Fibroblast of peridontal ligament (primary cell): ENCODE data around the gene MIDN.

Experiments
- DNase-seq: peaks from one replicate; pipeline ENCODE4 v3.0.0-alpha.2; 2010; ENCODE audit errors: extremely low read depth

MIDN gene

DNA sequence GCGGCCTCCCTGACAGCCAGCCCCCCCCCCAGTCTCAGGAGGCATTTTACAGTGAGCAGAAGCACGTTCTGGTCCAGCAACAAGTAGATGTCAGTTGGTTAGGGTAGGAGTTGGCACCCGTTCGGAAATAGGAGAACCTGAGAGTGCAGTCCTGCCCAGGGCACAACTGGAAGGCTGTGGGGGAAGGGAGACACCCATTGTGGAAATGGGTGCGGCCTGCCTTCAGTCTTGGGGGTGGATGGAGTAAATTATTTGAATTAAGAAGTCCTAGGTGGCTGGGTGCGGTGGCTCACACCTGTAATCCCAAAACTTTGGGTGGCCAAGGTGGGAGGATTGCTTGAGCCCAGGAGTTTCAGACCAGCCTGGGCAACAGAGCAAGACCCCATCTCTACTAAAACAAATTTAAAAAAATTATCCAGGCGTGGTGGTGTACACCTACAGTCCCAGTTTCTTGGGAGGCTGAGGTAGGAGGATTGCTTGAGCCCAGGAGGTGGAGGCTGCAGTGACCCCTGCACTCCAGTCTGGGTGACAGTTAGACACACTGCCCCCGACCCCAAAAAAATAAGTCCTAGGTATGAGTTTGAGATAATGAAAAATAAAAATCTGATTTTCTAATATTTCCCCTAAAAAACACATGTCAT, 21.9 kb downstream of the MIDN start:
- DNase-seq, result no peak

DNA sequence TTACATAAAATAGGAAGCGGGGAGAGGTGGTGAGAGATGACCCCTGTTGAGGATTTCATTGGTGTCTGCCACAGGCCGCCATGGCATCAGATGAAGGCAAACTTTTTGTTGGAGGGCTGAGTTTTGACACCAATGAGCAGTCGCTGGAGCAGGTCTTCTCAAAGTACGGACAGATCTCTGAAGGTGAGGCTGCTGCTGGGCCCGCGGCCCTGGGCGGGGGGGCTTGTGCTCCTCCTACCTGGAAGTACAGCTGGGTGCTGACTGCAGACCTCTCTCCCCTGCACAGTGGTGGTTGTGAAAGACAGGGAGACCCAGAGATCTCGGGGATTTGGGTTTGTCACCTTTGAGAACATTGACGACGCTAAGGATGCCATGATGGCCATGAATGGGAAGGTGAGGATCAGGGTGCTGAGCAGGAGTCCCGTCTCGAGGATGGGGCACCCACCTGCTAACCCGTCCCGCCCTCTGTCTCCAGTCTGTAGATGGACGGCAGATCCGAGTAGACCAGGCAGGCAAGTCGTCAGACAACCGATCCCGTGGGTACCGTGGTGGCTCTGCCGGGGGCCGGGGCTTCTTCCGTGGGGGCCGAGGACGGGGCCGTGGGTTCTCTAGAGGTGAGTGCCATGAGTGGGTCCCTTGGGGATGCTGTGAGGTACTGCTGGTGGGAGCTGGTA, 22.6 kb downstream of the MIDN start:
- DNase-seq, result no peak

DNA sequence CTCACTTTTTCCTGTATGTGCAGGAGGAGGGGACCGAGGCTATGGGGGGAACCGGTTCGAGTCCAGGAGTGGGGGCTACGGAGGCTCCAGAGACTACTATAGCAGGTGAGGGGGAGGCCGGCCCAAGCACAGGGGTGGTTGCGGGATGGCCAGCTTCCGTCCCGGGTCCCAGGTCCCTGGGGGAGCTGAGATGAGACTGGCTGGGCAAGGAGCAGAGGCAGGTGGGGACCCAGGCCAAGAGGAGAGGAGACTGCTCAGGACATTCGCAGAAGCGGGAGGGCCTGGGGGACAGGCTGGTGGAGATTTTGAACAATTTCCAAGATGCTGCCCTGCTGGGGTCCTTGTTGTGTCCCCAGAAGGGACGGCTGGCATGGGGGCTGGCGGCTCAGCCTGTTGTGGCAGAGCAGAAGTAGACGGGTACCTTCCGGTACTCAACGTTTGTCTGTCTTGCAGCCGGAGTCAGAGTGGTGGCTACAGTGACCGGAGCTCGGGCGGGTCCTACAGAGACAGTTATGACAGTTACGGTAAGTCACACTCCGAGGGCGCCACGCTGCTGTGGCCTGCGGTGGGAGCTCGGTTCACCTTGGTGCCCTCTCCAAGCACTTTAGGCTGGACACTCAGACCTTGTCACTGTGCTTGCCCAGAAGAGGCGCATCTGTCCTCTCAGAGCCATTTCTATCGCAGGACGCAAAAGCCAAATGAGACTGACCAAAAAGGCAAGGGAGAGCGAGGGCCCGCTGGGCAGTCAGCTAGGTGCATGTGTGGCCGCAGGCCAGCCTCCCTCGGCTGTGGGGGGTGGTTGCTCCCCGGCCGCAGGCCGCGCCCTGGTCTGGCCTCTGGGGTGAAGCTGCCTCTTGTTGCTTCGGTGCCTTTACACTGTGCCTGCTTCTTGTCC, 23.4 kb downstream of the MIDN start:
- DNase-seq, result no peak

DNA sequence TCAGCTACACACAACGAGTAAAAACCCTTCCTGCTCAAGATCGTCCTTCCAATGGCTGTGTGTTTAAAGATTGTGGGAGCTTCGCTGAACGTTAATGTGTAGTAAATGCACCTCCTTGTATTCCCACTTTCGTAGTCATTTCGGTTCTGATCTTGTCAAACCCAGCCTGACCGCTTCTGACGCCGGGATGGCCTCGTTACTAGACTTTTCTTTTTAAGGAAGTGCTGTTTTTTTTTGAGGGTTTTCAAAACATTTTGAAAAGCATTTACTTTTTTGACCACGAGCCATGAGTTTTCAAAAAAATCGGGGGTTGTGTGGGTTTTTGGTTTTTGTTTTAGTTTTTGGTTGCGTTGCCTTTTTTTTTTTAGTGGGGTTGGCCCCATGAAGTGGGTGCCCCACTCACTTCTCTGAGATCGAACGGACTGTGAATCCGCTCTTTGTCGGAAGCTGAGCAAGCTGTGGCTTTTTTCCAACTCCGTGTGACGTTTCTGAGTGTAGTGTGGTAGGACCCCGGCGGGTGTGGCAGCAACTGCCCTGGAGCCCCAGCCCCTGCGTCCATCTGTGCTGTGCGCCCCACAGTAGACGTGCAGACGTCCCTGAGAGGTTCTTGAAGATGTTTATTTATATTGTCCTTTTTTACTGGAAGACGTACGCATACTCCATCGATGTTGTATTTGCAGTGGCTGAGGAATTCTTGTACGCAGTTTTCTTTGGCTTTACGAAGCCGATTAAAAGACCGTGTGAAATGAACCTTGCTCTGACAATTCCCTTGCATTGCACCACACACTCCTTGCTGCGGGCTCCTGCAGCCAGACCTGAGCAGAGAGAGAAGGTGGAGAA, 24.3 kb downstream of the MIDN start:
- DNase-seq, result no peak

DNA sequence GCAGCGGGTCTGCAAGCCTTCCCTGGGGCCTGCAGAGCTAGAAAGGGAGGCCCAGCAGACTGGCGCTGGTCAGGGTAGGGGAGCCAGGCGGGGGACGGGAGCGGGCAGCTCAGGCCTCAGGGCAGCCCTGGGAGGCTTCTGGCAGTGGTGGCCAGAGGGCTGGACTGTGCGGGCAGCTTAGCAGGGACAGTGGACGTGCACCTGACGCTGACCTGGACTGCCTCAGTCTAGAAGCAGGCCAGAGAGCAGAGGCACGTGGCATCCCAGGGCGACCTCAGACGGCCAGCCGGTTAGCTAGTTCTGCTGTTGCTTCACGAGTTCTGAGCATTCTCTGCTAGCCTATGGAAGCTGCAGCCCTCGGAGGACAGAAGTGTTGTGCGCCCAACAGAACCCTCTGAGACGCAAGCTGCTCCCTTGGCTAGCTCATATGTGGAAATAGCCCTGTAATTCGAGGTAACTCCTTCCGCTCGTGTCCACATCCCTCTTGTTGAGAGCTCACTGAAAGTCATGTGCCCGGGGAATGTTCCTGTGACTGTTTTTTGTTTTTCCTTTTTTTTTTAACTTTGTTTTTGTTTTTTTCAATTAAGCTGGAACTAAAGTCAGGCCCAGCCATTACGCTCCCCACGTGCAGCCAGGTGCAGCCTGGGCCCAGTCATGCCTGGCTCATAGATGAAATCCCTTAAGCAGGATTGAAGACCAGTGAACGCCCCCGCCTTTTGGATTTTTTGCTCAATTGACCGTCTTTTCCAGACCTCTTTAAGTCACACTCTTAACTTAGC, 25.1 kb downstream of the MIDN start:
- DNase-seq, result no peak

DNA sequence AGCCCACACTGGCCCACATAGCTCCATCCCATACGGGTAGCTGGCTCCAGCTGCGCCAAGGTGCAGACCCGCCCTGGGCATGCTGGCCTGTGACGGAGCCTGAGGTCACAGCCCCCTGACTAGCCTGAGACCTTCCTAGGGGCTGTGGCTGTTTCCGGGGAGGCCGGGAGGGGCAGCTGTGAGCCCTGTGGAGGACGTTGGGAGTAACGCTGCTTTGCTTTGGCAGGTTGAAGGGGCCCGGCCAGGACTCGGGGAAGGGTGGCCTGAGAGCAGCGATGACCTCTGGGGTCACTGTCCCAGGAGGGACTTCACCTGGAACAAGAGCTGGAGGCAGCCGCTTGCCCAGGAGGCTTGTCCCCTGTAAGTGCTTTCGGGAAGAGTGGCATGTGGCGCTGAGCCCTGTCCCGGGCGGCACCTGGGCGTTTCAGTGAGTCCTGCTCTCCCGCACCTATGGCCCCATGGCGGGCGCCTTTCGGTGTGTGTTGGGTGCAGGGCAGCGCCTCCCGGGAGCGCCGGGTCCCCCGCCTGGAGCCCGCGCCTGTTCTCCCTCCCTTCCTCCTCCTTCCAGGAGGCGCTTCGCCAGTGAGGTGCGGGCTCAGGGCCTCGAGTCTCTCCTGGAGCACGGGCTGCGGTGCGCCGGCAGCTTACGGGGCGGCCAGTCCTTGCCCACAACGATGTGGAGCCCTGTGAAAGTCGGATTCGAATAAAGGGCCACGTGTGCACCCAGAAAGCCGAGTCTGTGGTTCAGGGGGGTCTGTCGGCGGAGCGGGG, 25.9 kb downstream of the MIDN start:
- DNase-seq, result no peak

DNA sequence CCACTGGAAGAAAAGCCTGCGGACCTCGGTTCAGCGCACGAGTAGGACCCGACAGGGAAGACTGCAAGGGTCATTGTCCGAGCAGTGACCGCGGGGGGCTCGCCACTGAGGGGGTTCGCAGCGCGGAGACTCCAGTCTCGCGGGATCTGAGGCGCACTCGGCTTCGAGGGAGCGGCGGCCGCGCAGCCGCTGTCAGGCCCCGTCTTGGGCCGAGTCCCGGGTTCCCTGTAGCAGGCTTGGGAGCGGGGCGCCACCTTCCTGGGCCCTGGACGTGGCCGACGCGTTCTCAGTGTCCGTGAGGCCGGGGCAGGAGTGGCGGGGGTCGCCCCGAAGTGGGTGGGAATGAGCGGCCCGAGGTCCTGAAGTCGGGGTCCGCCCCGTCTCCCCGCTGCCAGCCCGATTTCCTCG, 26.5 kb downstream of the MIDN start:
- no peak for DNase-seq

DNA sequence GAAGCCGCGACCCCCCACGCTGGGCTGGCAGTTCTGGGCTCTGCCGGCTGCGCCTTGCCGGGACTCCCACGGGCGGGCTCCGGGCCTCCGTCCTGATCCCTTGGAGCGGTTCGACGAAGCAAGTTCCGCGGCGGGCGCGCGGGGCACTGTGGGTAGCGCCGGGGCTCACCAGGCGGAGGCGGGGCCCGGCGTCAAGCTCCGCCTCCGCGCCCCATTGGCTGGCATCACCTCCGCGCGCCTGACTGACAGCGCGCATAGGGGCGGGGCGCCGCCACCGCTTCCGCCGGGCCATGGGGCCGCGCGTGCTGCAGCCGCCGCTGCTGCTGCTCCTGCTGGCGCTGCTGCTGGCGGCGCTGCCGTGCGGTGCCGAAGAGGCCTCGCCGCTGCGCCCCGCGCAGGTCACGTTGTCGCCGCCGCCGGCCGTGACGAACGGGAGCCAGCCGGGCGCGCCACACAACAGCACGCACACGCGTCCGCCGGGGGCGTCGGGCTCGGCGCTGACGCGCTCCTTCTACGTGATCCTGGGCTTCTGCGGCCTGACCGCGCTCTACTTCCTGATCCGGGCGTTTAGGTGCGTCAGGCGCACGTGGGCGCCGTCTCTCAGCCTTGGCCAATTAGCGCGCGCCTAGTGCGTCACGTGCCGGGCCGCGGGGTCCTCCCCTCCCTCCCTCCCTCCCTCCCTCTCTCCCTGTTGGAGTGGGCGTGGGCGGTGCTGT, 27.0 kb downstream of the MIDN start, which contains the start of gene FAM174C:
Gene FAM174C (plus strand): TSS at position 271 of the 716 bp plus-strand sequence. CDS start 20 bp downstream, at position 291.
- peak; percentile 95 for DNase-seq

DNA sequence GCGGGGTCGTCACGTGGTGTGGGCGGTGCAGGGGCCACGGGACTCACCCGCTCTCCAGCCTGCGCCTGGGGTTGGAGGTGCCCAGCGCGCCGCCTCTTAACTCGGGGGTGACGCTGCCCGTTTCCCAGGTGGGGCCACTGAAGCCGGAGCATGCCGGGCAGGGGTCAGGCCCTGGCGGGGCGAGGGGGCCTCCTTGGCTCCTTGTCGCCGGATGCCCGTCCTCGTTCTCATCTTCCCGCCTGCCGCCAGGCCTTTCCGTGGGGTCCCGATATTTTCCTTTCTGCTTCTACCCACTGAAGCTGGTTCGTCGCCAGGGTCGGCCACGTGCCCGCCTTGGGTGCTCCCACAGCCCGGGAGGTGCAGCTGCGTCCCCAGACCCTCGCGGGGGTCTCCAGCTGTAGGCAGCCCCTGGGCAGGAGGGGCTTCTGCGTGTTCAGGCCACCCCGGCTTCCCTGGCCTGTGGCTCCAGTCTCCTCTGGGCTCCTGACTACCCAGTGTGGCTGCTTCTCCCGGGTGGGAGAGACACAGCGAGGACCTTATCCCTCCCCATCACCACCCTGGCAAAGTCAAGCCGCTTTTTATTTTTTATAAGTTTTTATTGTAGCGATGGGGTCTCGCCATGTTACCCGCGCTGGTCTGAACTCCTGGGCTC, 27.7 kb downstream of the MIDN start:
- DNase-seq, result no peak

DNA sequence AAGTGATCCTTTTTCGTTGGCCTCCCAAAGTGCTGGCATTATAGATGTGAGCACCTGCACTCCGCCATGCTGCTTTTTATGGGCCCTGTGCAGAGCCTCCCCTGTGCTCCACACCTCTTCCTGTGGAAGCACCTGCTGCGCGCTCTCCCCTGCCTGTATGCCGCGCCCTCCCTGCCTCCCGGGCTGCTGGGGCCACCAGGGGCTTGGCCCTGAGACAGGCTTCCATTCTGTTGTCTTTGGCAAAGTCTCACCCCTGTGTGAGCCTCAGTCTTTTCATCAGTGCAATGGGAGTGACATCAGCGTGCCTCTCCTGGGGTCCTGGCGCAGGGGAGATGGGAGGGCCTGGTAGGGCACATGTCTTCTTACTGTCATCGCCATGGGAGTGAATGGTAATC, 28.2 kb downstream of the MIDN start:
- DNase-seq, result no peak

DNA sequence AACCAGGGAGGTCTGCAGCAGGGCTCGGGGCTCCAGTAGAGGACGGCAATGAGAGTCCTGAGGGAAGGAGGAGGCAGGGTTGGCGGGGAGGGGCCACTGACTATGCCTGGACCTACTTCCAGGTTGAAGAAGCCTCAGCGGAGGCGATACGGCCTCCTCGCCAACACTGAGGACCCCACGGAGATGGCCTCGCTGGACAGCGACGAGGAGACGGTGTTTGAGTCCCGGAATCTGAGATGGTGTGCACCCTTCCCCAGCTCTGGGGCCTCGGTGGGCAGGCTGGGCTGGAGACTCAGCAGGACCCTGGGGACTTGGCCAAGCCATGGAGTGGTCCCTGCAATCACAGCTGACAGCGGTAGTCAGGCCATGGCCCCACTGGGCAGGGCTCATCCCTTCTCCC, 28.7 kb downstream of the MIDN start:
- DNase-seq, result no peak

DNA sequence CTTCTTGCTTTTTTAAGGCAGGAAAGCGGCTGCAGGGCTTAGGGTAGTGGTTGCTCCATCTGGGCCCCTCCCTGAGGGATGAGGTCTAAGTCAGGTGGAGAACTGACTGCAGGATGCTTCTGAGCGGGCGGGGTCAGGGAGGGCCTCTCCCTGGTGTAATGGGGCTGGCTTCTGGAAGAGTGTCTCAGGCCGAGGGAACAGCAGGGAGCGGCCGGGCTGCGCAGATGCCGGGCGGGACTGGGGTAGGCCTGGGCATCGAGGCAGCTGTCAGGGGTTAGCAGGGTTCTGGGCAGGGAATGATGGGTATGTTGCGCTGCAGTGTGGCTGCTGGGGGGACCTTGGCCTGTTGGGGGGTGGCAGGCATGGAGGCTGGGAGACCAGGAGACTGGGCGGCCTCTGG, 29.7 kb downstream of the MIDN start:
- no peak for DNase-seq

DNA sequence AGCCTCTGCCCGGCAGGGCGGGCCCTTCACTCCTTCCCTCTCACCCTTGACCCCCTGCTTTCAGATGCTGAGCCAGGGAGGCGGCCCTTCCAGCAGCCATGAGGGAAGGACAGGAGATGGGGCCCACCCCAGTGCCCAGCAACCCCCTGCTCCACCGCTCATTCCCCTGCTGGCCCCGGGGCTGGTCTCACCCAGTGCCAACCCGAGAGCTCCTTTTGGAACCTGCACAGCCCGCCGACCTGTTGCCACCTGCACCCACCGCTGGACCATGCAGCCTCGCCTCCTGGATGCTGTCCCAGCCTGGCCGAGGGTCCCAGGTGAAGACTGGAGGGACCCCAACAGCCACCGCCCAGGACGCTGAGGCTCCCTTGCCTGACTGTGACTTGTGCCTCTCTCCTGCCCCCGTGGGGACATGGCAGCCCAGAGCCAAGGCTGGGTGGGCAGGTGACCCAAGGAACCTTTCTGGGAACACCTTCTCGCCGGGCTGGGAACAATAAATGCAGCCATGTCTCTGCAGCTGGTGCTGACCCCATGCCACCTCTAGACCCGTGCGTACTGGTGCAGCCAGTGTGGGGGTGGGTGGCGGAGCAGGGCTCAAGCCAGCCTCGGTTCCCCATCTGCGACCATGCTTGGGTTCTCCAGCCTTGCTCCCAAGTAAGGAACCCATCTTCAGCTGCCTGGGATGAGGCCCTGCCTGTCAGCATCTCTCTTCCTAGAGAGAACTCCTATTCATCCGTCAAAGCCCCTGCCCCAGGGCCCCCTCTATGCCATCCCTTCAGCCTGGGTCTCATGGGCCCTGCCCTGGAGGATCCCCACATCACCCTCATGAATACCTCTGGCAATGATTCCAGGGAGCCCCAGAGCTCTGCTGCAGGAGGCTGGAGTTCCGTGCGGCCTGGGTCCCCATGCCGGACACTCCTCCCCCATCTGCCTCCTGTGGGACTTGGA, 30.6 kb downstream of the MIDN start:
- no peak for DNase-seq

DNA sequence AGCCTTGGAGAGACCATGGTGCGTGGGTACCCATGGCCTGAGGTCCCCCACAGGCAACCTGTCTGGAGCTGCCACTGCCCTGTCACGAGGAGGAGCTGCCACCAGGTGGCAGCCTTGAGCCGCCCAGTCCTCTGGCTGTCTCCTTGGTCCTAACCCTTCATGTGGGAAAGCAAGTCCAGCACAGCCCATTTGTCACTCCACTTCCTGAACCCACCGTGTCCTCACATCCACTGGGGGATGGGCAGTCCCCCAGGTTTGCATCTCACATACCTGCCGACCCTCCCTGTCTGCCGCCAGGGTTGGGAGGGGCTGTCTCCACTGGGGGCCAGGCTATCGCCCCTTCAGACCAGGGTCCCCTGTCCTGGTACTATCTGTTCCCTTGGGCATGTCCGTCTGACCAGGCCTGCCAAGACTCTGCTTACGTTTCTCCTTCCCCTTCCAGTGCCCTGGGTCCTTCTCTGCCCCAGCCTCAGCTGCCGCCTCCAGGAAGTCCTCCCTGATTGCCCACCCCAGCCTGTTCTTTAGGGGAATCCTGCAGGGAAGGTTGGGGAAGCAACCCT, 31.5 kb downstream of the MIDN start:
- DNase-seq, result peak; percentile 81

DNA sequence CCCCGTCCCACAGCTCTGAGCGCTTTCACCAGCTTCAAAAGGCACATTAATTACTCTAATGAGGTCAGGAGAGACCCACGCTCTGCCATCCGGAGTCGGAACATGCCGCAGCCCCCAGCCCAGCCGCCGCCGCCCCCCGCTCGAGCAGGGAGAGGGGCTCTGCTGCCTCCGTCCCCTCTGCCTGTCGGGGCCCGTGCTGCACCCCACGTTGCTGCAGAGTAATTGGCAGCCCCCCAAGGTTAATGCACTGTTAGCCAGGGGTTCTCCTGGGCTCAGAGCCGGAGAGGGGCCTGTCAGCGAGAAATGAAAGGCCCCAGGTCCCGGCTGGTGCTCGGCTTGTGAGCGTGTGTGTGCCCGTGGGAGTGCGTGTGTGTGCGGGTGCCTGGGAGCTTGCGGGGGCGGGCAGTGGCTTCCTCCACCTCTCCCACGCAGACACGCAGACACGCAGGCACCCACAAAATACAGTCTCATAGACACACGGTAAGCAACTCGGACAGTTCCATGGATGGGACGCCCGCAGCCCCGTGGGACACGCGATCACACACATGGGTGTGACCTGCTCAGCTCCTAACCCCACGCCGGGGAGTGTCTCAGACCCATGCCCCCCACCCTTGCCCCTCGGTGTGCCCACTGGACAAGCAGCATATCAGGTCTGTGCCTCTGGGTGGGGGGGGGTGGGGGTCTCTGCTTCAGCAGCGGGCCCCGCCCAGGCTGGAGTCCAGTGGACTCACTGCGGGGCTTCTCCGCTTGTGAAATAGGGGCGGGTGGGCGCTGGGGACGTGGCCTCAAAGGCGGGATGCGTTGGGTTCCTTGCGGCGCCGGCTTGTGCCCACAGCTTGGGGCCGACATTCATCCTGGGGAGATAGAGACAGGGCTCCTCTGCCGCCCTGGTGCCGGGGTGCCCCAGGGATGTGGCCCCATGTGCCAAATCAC, 32.5 kb downstream of the MIDN start:
- no peak for DNase-seq

DNA sequence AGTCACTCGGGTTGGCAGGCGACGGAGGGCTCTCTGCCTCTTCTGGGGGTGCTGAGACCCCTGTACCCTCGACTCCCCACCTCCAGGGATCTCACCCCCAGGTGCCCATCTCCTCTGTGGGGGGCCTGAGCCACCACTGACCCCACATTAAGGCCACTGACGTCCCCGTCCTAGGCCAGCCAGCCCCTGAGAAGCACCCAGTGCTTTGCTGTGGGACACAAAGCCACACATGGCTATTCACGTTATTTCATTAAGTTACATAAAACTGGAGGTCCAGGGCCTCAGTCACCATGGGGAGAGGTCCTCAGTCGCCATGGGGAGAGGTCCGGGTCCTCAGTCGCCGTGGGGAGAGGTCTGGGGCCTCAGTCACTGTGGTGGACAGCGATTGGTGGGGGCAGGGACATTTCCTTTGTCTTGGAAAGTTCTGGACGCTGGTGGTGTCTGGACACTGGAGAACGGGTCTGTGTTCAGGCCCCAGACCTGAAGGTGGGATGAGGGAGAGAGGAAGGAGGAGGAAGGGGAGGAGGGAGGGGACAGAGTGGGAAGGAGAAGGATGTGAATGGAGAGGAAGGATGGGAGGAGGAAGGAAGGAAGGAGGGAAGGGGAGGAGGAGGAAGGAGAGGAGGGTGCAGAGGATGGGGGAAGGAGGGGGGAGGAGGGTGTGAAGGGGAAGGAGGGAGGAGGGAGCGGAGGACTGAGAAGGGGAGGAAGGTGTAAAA, 33.3 kb downstream of the MIDN start:
- no peak for DNase-seq
